Stimulated activated CD8-positive, alpha-beta memory T cell treated with anti-CD3 and anti-CD28 coated beads, Interleukin-2, amount 100 ng/mL, for 1 hour (primary cell): ENCODE measurements around the gene GATC.
A peak's percentile ranks its signal among the peaks of the same experiment; 100 is the strongest.
"Not testable (repeated sequence)": the region's sequence is repeated elsewhere in the genome, so short reads cannot be mapped to it uniquely, and the experiment has no call there.

ENCODE experiments used
- DNase-seq, 2 donors: peaks; one replicate each; pipeline ENCODE4 v3.0.0-alpha.2; 2020; ENCODE audit warnings: low read depth in 2 of 2

Gene GATC

GRCh38 chr12:120437735-120438494 lies 8.3 kb upstream of the GATC start, which contains the start of gene COX6A1:
Gene COX6A1, plus strand, starts transcription at chr12:120438113. Its CDS starts 14 bp downstream, at chr12:120438127.
- DNase-seq, result peak; percentile 90 to 97

GRCh38 chr12:120438495-120439198 lies 7.6 kb upstream of the GATC start:
- DNase-seq, result no peak

GRCh38 chr12:120439646-120440247 lies 6.5 kb upstream of the GATC start:
- peak; percentile 40 to 63 for DNase-seq

GRCh38 chr12:120444676-120445075 lies 1.6 kb upstream of the GATC start:
- no peak for DNase-seq

- DNase-seq, result not testable (repeated sequence)
Observed at GRCh38 chr12:120446844-120447178, 567 bp downstream of the GATC start.

DNA sequence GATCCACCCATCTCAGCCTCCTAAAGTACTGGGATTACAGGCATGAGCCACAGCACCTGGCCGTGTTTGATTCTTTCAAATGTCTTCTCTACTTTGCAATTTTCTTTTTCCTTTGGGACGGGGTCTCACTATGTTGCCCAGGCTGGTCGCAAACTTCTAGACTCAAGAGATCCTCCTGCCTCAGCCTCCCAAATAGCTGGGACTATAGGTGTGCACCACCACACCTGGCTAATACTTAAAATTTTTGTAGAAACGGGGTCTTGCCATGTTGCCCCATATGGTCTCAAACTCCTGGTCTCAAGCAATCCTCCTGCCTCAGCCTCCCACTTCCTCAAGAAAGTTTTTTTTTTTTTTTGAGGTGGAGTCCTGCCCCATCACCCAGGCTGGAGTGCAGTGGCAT lies 1.7 kb downstream of the GATC start:
- DNase-seq, result no peak

GRCh38 chr12:120452524-120452923 lies 6.3 kb downstream of the GATC start:
- not testable (repeated sequence) for DNase-seq

- no peak for DNase-seq
Observed at GRCh38 chr12:120453060-120453750, 7.0 kb downstream of the GATC start.

DNA sequence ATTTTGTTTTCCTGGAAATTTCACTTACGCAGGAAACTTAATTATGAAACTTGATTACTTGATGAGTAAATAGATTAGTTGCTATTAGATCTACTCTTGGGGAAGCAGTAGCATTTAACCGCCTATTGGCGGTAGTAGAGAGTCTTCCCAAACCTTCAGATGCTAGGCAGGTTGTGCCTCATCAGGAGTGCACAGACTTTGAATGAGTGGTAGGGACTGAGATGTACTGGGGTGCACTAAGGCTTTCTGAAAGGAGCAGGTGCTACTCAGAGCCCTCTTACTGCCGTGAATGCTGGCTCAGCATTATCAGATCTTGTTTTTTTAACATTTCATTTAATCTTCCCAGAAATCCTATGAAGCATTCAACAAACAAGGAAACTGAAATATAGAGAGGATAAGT lies 7.7 kb downstream of the GATC start:
- no peak for DNase-seq

DNA sequence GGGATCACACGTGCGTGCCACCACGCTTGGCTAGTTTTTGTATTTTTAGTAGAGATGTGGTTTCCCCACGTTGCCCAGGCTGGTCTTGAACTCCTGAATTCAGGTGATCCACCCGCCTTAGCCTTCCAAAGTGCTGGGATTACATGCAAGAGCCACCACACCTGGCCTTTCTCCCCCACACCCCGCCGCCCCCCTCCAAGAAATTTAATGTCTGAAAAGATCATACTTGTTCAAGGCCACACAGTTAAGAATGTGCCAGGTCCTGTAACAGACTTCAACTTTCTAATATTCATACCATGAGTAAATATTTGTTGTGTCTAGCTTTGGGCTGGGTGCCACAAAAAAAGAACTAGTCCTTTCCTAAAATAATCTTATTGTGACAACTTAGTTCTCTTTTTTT lies 9.1 kb downstream of the GATC start:
- no peak for DNase-seq

GRCh38 chr12:120457133-120457532 lies 10.9 kb downstream of the GATC start:
- DNase-seq, result no peak

DNA sequence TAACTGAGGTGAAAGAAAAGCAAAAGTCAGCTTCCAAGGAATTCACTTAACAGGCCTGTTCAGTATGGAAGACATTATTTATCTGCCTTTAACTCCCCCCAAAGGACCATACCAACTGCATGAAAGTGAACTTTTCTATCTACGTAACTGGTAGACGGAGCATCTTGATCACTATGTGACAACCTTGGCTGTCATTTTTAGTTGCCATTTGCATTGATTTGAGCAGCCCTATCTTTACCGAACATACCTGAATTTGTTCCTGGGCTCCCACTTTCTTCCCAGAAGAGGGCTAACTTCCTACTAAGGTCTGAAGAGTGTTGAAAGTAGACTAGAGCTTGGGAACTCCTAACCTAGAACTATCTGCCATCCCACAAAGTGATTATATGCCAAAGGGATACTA lies 13.9 kb downstream of the GATC start:
- DNase-seq, result no peak

DNA sequence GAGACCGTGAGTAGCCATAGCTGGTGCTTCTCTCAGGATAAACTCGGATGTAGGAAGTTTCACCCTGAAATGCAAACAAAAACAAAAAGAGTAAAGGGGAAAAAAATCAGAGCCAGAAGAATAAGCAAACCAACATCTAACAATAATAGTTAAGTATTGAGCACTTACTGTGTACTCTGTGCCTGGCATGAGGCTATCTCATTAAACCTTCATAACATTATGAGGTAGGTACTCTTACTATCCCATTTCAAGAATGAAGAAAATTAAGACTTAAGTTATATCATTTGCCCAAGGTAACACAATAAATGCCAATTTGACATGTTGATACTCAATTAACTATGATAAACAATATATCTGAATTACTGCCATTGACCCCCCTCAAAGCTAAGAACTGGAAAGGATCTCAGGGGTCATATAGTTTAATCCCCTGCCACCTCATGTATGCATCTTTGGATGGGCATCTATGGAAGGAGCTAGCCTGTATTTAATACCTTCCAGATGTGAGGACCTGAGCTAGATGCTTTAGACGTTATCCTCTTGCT lies 15.9 kb downstream of the GATC start:
- DNase-seq, result no peak

DNA sequence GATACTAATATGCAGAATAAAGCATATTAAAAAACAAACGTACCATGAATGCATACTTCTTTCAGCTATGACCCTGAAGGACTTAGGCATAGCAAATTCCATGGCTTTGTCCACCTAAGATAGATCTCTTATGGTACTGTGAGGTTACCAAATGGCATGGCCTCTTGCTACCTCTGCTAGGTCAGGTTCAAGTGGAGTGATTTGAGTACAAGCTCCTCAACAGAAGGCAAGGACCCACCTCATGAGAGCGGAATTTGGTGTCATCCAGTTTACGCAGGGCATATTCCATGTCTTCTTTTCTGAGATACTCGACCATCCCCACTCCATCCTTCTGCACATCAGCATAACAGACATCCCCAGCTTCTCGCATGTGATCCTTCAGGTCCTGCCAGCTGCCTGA lies 17.5 kb downstream of the GATC start:
- no peak for DNase-seq

DNA sequence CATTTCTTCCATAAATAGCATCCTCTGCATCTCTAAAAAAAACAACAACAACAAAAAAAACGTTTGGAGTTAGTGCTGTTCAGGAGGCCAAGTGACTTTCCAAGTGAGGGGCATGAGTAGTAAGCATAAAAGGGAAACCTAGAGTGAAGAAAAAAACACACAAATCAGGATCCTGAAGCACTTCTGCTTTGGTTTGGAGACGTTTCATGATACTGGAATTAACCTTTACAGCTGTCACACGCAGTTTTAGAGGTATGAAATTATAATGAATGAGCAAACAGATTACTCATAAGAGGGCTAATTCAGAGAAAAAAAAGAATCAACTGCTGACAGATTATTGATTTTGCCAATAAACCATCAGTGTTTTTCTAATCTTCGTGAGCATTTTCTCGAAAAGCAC lies 19.5 kb downstream of the GATC start:
- no peak for DNase-seq

DNA sequence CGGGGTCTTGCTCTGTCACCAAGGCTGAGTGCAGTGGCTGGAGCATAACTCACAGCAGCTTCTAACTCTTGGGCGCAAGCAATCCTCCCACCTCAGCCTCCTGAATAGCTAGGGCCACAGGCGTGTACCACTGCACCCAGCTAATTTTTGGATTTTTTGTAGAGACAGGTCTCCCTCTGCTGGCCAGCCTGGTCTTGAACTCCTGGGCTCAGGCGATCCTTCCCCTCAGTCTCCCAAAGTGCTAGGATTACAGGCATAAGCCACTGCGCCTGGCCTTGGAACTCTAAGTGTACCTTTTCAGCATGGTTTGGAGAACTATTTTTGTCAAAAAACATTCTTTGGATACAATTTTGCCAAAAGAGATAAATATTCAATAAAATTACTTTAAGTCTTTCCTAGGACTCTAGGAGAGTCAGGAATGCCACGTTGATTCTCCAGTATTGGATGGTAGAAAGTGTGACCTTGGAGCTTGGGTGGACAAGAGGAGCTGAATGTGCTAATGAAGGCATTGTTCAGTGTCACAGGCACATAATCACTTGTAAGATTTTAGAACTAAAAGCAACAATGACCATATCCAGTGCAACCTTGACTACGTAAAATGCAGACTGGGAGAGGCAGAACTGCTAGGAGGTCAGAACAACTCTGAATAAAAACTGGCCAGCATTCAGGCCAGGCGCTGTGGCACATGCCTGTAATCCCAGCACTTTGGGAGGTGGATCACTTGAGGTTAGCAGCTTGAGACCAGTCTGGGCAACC lies 20.5 kb downstream of the GATC start:
- DNase-seq, result peak in 1 of 2 donors; percentile 14

DNA sequence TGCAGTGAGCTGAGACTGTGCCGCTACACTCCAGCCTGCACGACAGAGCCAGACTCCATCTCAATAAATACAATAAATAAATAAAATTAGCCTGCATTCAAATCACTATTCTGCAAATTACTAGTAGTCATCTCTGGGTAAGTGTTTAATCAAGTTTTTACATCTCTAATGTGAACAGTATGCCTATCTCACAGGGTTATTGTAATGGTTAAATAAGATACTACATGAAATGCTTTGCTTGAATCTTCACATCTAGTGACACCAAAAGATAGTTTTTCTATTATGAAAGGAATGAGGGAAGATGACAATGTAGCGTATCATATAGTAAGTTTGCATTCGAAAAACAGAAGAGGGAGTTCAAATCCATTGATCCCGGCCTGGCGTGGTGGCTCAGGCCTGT lies 21.2 kb downstream of the GATC start:
- DNase-seq, result no peak

DNA sequence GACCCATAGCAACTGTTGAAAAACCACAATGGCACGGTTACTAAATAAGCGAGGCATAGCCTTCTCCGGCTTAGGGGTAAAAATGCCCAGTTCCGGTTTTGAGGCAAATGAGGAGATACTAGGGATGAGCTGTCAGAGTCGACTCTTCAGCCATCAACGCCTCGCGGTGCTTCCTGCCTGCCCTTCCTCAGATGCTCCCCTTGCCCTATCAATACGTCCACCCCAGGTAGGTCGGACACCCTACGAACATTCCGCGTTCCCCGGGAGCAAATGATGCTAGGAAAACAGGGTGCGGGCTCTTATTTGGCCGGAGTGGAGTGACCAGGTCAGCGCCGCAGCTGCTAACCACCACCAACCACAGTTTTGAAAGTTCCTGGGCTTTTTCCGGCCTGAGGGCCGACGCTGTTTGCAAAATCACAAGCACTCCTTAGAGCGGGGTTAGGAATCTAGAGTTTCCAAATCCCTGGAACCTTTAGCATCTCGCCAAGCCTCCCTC lies 22.1 kb downstream of the GATC start:
- DNase-seq, result no peak

GRCh38 chr12:120468821-120469449 lies 22.7 kb downstream of the GATC start:
- peak; percentile 27 to 33 for DNase-seq

DNA sequence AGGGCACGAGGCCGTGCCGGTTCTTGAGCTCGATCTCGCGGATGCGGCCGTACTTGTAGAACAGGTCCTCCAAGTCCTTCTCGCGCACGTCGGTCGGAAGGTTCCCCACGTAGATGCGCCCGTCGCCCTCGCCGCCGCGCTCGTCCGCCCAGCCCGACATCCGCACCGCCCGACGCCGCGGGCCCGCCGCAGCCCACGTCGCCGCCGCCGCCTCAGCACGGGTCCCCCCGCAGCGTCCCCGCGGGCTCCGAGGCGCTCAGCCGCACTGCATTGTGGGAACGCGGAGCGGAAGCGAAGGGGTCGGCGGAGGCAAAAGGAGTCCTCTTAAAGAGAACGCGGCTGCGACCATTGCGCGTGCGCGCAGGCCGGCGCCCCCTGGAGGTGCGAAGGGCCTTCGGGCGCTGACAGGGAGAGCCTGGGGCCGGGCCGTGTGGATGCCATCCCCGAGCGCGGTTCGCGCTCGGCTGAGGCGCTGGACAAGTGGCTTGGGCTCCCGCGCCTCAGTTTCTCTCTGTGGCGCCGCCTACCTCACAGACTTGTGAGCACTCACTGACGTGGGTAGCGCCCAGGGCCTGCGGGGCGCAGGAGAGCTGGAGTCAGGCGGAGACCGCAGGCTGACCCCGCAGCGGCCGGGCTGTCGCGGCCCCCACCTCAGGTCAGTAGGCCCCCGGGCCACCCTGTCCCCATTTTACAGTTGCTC lies 23.4 kb downstream of the GATC start, which contains the start of gene SRSF9:
Gene SRSF9 (minus strand): TSS at position 299 of the 700 bp plus-strand sequence. CDS start 139 bp downstream, at position 160.
- peak; percentile 92 to 95 for DNase-seq
